ENCODE data around the gene SHLD2. TPM values are rescaled to one million over a fixed set of nuclear protein-coding genes. Genes with fewer than 3 reads are reported as not detected.
"Not testable (repeated sequence)": the region's sequence is repeated elsewhere in the genome, so short reads cannot be mapped to it uniquely, and the experiment has no call there.

SHLD2 gene
- polyA plus RNA-seq, 4 donors, result 19.6 to 34.4 (median 27.2) TPM

DNA sequence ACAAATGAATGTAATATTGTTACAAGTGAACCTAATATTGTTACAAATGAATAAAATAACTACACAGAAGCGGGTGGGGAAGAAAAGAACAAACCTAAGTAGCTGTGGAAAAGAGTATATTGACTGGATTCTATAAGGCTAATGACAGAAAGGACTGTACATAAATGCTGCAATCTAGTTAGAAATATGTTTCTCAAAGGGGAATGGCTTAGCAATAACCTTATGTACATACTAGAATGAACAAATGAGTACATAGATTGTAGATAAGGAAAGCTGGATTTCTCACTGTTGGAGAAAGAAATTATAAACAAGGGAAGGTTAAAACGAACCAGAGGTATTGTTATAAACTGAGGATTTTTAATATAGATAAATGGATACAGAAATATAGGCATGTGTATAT, 68.4 kb downstream of the SHLD2 start:
- not testable (repeated sequence) for H3K27ac ChIP-seq (ENCODE audit: low read depth in 1 of 3, low read length in 2 of 3); H3K4me3 ChIP-seq (ENCODE audit: low read depth in 1 of 3, low read length in 3 of 3); DNase-seq; H3K4me1 ChIP-seq (ENCODE audit: control insufficient read depth in 3 of 3, insufficient read depth in 2 of 3, low read depth in 1 of 3, low read length in 2 of 3); H3K9me3 ChIP-seq (ENCODE audit: control insufficient read depth in 2 of 2, insufficient read depth in 1 of 2, low read depth in 1 of 2, low read length in 1 of 2); H3K27me3 ChIP-seq (ENCODE audit: control insufficient read depth in 3 of 3, insufficient read depth in 3 of 3, low read length in 3 of 3); H3K36me3 ChIP-seq (ENCODE audit: control insufficient read depth in 3 of 3, insufficient read depth in 2 of 3, low read depth in 1 of 3, low read length in 3 of 3)
- WGBS, 3 donors, result 94 to 100% (median 97%) methylated on average over 1 of the region's 2 CpGs
- FAIRE-seq, result peak; percentile 23

GRCh38 chr10:87169857-87170256, 74.9 kb downstream of the SHLD2 start:
- H3K4me1 ChIP-seq (ENCODE audit: control insufficient read depth in 3 of 3, insufficient read depth in 2 of 3, low read depth in 1 of 3, low read length in 2 of 3); H3K4me3 ChIP-seq (ENCODE audit: low read depth in 1 of 3, low read length in 3 of 3); DNase-seq; H3K36me3 ChIP-seq (ENCODE audit: control insufficient read depth in 3 of 3, insufficient read depth in 2 of 3, low read depth in 1 of 3, low read length in 3 of 3); FAIRE-seq; H3K27ac ChIP-seq (ENCODE audit: low read depth in 1 of 3, low read length in 2 of 3); H3K9me3 ChIP-seq (ENCODE audit: control insufficient read depth in 2 of 2, insufficient read depth in 1 of 2, low read depth in 1 of 2, low read length in 1 of 2); H3K27me3 ChIP-seq (ENCODE audit: control insufficient read depth in 3 of 3, insufficient read depth in 3 of 3, low read length in 3 of 3): not testable (repeated sequence)
- 70 to 72% (median 71%) methylated on average over 4 of the region's 4 CpGs for WGBS, 3 donors

GRCh38 chr10:87170705-87171104, 75.7 kb downstream of the SHLD2 start:
- H3K36me3 ChIP-seq (ENCODE audit: control insufficient read depth in 3 of 3, insufficient read depth in 2 of 3, low read depth in 1 of 3, low read length in 3 of 3); H3K27ac ChIP-seq (ENCODE audit: low read depth in 1 of 3, low read length in 2 of 3); H3K9me3 ChIP-seq (ENCODE audit: control insufficient read depth in 2 of 2, insufficient read depth in 1 of 2, low read depth in 1 of 2, low read length in 1 of 2); DNase-seq; H3K4me3 ChIP-seq (ENCODE audit: low read depth in 1 of 3, low read length in 3 of 3); H3K4me1 ChIP-seq (ENCODE audit: control insufficient read depth in 3 of 3, insufficient read depth in 2 of 3, low read depth in 1 of 3, low read length in 2 of 3); H3K27me3 ChIP-seq (ENCODE audit: control insufficient read depth in 3 of 3, insufficient read depth in 3 of 3, low read length in 3 of 3); FAIRE-seq: not testable (repeated sequence)
- WGBS, 3 donors, result 33 to 56% (median 33%) methylated on average over 1 of the region's 4 CpGs

- H3K27me3 ChIP-seq (ENCODE audit: control insufficient read depth in 3 of 3, insufficient read depth in 3 of 3, low read length in 3 of 3); DNase-seq; H3K4me3 ChIP-seq (ENCODE audit: low read depth in 1 of 3, low read length in 3 of 3); H3K9me3 ChIP-seq (ENCODE audit: control insufficient read depth in 2 of 2, insufficient read depth in 1 of 2, low read depth in 1 of 2, low read length in 1 of 2); FAIRE-seq; H3K36me3 ChIP-seq (ENCODE audit: control insufficient read depth in 3 of 3, insufficient read depth in 2 of 3, low read depth in 1 of 3, low read length in 3 of 3); H3K4me1 ChIP-seq (ENCODE audit: control insufficient read depth in 3 of 3, insufficient read depth in 2 of 3, low read depth in 1 of 3, low read length in 2 of 3); H3K27ac ChIP-seq (ENCODE audit: low read depth in 1 of 3, low read length in 2 of 3): not testable (repeated sequence)
- WGBS, 3 donors, result 0 to 38% (median 7%) methylated on average over 1 of the region's 1 CpG
Observed at GRCh38 chr10:87171670-87172069, 76.7 kb downstream of the SHLD2 start.

- H3K4me1 ChIP-seq (ENCODE audit: control insufficient read depth in 3 of 3, insufficient read depth in 2 of 3, low read depth in 1 of 3, low read length in 2 of 3); H3K9me3 ChIP-seq (ENCODE audit: control insufficient read depth in 2 of 2, insufficient read depth in 1 of 2, low read depth in 1 of 2, low read length in 1 of 2); H3K27me3 ChIP-seq (ENCODE audit: control insufficient read depth in 3 of 3, insufficient read depth in 3 of 3, low read length in 3 of 3); H3K4me3 ChIP-seq (ENCODE audit: low read depth in 1 of 3, low read length in 3 of 3); H3K27ac ChIP-seq (ENCODE audit: low read depth in 1 of 3, low read length in 2 of 3); DNase-seq; H3K36me3 ChIP-seq (ENCODE audit: control insufficient read depth in 3 of 3, insufficient read depth in 2 of 3, low read depth in 1 of 3, low read length in 3 of 3): not testable (repeated sequence)
- peak; percentile 95 for FAIRE-seq
Observed at GRCh38 chr10:87172178-87172577, 77.2 kb downstream of the SHLD2 start.

GRCh38 chr10:87177587-87177986, 82.6 kb downstream of the SHLD2 start:
- H3K36me3 ChIP-seq (ENCODE audit: control insufficient read depth in 3 of 3, insufficient read depth in 2 of 3, low read depth in 1 of 3, low read length in 3 of 3); H3K4me3 ChIP-seq (ENCODE audit: low read depth in 1 of 3, low read length in 3 of 3); DNase-seq; H3K4me1 ChIP-seq (ENCODE audit: control insufficient read depth in 3 of 3, insufficient read depth in 2 of 3, low read depth in 1 of 3, low read length in 2 of 3); H3K27me3 ChIP-seq (ENCODE audit: control insufficient read depth in 3 of 3, insufficient read depth in 3 of 3, low read length in 3 of 3); H3K9me3 ChIP-seq (ENCODE audit: control insufficient read depth in 2 of 2, insufficient read depth in 1 of 2, low read depth in 1 of 2, low read length in 1 of 2); H3K27ac ChIP-seq (ENCODE audit: low read depth in 1 of 3, low read length in 2 of 3); FAIRE-seq: not testable (repeated sequence)
- WGBS, 3 donors, result 81 to 100% (median 96%) methylated on average over 1 to 2 of the region's 3 CpGs

GRCh38 chr10:87184421-87184820, 89.4 kb downstream of the SHLD2 start:
- FAIRE-seq; H3K4me3 ChIP-seq (ENCODE audit: low read depth in 1 of 3, low read length in 3 of 3); H3K4me1 ChIP-seq (ENCODE audit: control insufficient read depth in 3 of 3, insufficient read depth in 2 of 3, low read depth in 1 of 3, low read length in 2 of 3); H3K27me3 ChIP-seq (ENCODE audit: control insufficient read depth in 3 of 3, insufficient read depth in 3 of 3, low read length in 3 of 3); DNase-seq; H3K9me3 ChIP-seq (ENCODE audit: control insufficient read depth in 2 of 2, insufficient read depth in 1 of 2, low read depth in 1 of 2, low read length in 1 of 2); H3K27ac ChIP-seq (ENCODE audit: low read depth in 1 of 3, low read length in 2 of 3); H3K36me3 ChIP-seq (ENCODE audit: control insufficient read depth in 3 of 3, insufficient read depth in 2 of 3, low read depth in 1 of 3, low read length in 3 of 3): not testable (repeated sequence)
- 85 to 93% (median 89%) methylated on average over 5 to 6 of the region's 6 CpGs for WGBS, 3 donors

DNA sequence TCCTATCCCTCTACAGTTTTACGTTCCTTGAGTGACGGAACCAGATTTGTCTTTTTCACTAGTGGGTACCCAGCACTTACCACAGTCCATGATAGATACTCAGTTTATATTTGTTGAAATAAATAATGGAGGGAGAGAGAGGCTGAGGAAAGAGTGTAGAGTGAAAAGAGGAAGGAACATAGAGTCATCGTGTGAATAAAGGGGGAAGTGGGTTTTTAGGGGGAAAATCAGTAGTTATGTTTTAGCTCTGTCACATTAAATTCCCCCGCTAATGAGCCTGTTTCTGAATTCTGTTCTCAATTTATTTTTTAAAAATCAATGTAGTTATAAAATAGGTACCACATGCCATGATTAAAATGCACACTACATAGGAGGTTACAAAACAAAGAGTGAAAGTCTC, 91.0 kb downstream of the SHLD2 start:
- H3K36me3 ChIP-seq (ENCODE audit: control insufficient read depth in 3 of 3, insufficient read depth in 2 of 3, low read depth in 1 of 3, low read length in 3 of 3), result peaks cover 0 to 14% (median 0%) of the 10 kb centered on the region in 3 donors
- H3K27me3 ChIP-seq (ENCODE audit: control insufficient read depth in 3 of 3, insufficient read depth in 3 of 3, low read length in 3 of 3); H3K4me1 ChIP-seq (ENCODE audit: control insufficient read depth in 3 of 3, insufficient read depth in 2 of 3, low read depth in 1 of 3, low read length in 2 of 3); DNase-seq; H3K9me3 ChIP-seq (ENCODE audit: control insufficient read depth in 2 of 2, insufficient read depth in 1 of 2, low read depth in 1 of 2, low read length in 1 of 2); FAIRE-seq; H3K27ac ChIP-seq (ENCODE audit: low read depth in 1 of 3, low read length in 2 of 3); H3K4me3 ChIP-seq (ENCODE audit: low read depth in 1 of 3, low read length in 3 of 3): not testable (repeated sequence)
- 90 to 95% (median 94%) methylated on average over 2 to 4 of the region's 4 CpGs for WGBS, 3 donors

GRCh38 chr10:87187573-87187972, 92.6 kb downstream of the SHLD2 start:
- H3K27me3 ChIP-seq (ENCODE audit: control insufficient read depth in 3 of 3, insufficient read depth in 3 of 3, low read length in 3 of 3); DNase-seq; H3K4me1 ChIP-seq (ENCODE audit: control insufficient read depth in 3 of 3, insufficient read depth in 2 of 3, low read depth in 1 of 3, low read length in 2 of 3); H3K4me3 ChIP-seq (ENCODE audit: low read depth in 1 of 3, low read length in 3 of 3); H3K9me3 ChIP-seq (ENCODE audit: control insufficient read depth in 2 of 2, insufficient read depth in 1 of 2, low read depth in 1 of 2, low read length in 1 of 2); H3K27ac ChIP-seq (ENCODE audit: low read depth in 1 of 3, low read length in 2 of 3); FAIRE-seq: not testable (repeated sequence)
- peaks cover 0 to 14% (median 0%) of the 10 kb centered on the region in 3 donors for H3K36me3 ChIP-seq (ENCODE audit: control insufficient read depth in 3 of 3, insufficient read depth in 2 of 3, low read depth in 1 of 3, low read length in 3 of 3)
- 82 to 99% (median 98%) methylated on average over 3 of the region's 3 CpGs for whole genome bisulfite sequencing, 3 donors
